ENCODE results near the gene ZDHHC14.

The ZDHHC14 gene

DNA sequence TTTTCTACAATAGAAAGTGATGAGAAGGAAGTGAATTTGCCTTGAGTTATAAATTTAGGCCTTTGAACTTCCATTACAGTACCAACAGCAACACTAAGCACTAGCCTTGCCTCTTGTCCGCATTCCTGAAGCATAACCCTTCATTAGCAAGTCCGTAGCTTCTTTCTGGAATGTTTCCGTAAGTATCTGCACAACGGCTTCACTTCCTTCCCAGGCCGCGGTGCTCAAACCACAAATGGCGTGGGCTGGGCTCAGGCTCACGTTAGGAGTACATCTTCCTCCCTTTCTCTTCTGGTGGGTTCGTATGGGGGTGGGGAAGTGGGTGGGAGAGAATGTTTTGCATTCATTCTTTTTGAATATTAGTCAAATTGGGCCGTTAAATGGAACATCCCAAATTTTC lies 248.2 kb downstream of the ZDHHC14 start:
- no peak for ATAC-seq
- no peak for TF ChIP-seq ARNTL (CRISPR knock-in tag; IDR thresholded peaks at IDR 0.05; ENCODE audit: borderline replicate concordance, low read depth)
- no peak for TF ChIP-seq ZFP30 (CRISPR knock-in tag; IDR thresholded peaks at IDR 0.05)
- TF ChIP-seq SNAI2 (CRISPR knock-in tag; IDR thresholded peaks at IDR 0.05) = no peak
- no peak for TF ChIP-seq TOX (CRISPR knock-in tag; IDR thresholded peaks at IDR 0.05; ENCODE audit: borderline replicate concordance)
- TF ChIP-seq RARB (CRISPR knock-in tag; IDR thresholded peaks at IDR 0.05) = no peak
- TF ChIP-seq ISL1 (CRISPR knock-in tag; IDR thresholded peaks at IDR 0.05) = no peak
- no peak for TF ChIP-seq CSDC2 (CRISPR knock-in tag; IDR thresholded peaks at IDR 0.05)
- TF ChIP-seq, protein P1, sequence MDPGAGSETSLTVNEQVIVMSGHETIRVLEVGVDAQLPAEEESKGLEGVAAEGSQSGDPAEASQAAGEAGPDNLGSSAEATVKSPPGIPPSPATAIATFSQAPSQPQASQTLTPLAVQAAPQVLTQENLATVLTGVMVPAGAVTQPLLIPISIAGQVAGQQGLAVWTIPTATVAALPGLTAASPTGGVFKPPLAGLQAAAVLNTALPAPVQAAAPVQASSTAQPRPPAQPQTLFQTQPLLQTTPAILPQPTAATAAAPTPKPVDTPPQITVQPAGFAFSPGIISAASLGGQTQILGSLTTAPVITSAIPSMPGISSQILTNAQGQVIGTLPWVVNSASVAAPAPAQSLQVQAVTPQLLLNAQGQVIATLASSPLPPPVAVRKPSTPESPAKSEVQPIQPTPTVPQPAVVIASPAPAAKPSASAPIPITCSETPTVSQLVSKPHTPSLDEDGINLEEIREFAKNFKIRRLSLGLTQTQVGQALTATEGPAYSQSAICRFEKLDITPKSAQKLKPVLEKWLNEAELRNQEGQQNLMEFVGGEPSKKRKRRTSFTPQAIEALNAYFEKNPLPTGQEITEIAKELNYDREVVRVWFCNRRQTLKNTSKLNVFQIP (CRISPR knock-in tag; IDR thresholded peaks at IDR 0.05; ENCODE audit: borderline replicate concordance, low read depth) = no peak
- TF ChIP-seq TCF4 (CRISPR knock-in tag; IDR thresholded peaks at IDR 0.05; ENCODE audit: borderline replicate concordance) = no peak
- TF ChIP-seq, protein P2, sequence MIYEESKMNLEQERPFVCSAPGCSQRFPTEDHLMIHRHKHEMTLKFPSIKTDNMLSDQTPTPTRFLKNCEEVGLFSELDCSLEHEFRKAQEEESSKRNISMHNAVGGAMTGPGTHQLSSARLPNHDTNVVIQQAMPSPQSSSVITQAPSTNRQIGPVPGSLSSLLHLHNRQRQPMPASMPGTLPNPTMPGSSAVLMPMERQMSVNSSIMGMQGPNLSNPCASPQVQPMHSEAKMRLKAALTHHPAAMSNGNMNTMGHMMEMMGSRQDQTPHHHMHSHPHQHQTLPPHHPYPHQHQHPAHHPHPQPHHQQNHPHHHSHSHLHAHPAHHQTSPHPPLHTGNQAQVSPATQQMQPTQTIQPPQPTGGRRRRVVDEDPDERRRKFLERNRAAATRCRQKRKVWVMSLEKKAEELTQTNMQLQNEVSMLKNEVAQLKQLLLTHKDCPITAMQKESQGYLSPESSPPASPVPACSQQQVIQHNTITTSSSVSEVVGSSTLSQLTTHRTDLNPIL (CRISPR knock-in tag; IDR thresholded peaks at IDR 0.05; ENCODE audit: low read depth) = no peak
- no peak for TF ChIP-seq ZNF8 (CRISPR knock-in tag; IDR thresholded peaks at IDR 0.05)
- TF ChIP-seq ZNF70 (CRISPR knock-in tag; IDR thresholded peaks at IDR 0.05) = no peak
- TF ChIP-seq ESRRG (CRISPR knock-in tag; IDR thresholded peaks at IDR 0.05) = no peak
- TF ChIP-seq PPARA (CRISPR knock-in tag; IDR thresholded peaks at IDR 0.05; ENCODE audit: borderline replicate concordance) = no peak
- TF ChIP-seq GLIS3 (CRISPR knock-in tag; IDR thresholded peaks at IDR 0.05) = no peak
- TF ChIP-seq, protein P3, sequence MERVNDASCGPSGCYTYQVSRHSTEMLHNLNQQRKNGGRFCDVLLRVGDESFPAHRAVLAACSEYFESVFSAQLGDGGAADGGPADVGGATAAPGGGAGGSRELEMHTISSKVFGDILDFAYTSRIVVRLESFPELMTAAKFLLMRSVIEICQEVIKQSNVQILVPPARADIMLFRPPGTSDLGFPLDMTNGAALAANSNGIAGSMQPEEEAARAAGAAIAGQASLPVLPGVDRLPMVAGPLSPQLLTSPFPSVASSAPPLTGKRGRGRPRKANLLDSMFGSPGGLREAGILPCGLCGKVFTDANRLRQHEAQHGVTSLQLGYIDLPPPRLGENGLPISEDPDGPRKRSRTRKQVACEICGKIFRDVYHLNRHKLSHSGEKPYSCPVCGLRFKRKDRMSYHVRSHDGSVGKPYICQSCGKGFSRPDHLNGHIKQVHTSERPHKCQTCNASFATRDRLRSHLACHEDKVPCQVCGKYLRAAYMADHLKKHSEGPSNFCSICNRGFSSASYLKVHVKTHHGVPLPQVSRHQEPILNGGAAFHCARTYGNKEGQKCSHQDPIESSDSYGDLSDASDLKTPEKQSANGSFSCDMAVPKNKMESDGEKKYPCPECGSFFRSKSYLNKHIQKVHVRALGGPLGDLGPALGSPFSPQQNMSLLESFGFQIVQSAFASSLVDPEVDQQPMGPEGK (CRISPR knock-in tag; IDR thresholded peaks at IDR 0.05; ENCODE audit: borderline replicate concordance) = no peak

DNA sequence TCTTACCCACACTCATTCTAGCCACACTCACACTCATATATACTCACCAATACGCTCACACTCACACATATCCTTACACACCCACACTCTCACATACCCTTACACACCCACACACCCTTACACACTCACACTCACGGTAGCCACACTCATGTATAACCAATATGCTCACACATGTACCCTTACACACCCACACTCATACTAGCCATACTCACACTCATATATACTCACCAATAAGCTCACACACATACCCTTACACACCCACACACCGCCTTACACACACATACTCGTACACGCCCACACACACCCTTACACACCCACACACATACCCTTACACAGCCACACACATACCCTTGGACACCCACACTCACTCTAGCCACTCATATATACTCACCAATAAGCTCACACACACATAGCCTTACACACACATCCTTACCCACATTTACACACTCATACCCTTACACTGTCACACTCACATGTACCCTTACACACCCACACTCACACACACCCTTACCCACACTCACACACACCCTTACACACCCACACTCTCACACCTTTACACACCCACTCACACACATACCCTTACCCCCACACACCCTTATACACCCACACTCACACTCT lies 249.6 kb downstream of the ZDHHC14 start:
- TF ChIP-seq, protein P4, sequence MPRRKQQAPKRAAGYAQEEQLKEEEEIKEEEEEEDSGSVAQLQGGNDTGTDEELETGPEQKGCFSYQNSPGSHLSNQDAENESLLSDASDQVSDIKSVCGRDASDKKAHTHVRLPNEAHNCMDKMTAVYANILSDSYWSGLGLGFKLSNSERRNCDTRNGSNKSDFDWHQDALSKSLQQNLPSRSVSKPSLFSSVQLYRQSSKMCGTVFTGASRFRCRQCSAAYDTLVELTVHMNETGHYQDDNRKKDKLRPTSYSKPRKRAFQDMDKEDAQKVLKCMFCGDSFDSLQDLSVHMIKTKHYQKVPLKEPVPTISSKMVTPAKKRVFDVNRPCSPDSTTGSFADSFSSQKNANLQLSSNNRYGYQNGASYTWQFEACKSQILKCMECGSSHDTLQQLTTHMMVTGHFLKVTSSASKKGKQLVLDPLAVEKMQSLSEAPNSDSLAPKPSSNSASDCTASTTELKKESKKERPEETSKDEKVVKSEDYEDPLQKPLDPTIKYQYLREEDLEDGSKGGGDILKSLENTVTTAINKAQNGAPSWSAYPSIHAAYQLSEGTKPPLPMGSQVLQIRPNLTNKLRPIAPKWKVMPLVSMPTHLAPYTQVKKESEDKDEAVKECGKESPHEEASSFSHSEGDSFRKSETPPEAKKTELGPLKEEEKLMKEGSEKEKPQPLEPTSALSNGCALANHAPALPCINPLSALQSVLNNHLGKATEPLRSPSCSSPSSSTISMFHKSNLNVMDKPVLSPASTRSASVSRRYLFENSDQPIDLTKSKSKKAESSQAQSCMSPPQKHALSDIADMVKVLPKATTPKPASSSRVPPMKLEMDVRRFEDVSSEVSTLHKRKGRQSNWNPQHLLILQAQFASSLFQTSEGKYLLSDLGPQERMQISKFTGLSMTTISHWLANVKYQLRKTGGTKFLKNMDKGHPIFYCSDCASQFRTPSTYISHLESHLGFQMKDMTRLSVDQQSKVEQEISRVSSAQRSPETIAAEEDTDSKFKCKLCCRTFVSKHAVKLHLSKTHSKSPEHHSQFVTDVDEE (CRISPR knock-in tag; IDR thresholded peaks at IDR 0.05) = no peak
- TF ChIP-seq, protein P3 (CRISPR knock-in tag; IDR thresholded peaks at IDR 0.05; ENCODE audit: borderline replicate concordance) = no peak
- TF ChIP-seq ZNF70 (CRISPR knock-in tag; IDR thresholded peaks at IDR 0.05) (no peak), OSR1 (CRISPR knock-in tag; IDR thresholded peaks at IDR 0.05) (no peak), GLIS3 (CRISPR knock-in tag; IDR thresholded peaks at IDR 0.05) (no peak), ZNF8 (CRISPR knock-in tag; IDR thresholded peaks at IDR 0.05) (no peak), ISL1 (CRISPR knock-in tag; IDR thresholded peaks at IDR 0.05) (no peak), SNAI2 (CRISPR knock-in tag; IDR thresholded peaks at IDR 0.05) (no peak), BACH2 (CRISPR knock-in tag; IDR thresholded peaks at IDR 0.05; ENCODE audit: borderline replicate concordance) (no peak), ZNF565 (CRISPR knock-in tag; conservative IDR thresholded peaks at IDR 0.05; ENCODE audit: low read depth) (no peak), ZFP3 (CRISPR knock-in tag; IDR thresholded peaks at IDR 0.05) (no peak), PPARA (CRISPR knock-in tag; IDR thresholded peaks at IDR 0.05; ENCODE audit: borderline replicate concordance) (no peak), ESRRG (CRISPR knock-in tag; IDR thresholded peaks at IDR 0.05) (no peak), ZC3H10 (CRISPR knock-in tag; IDR thresholded peaks at IDR 0.05) (no peak), TCF4 (CRISPR knock-in tag; IDR thresholded peaks at IDR 0.05; ENCODE audit: borderline replicate concordance) (no peak), TOX (CRISPR knock-in tag; IDR thresholded peaks at IDR 0.05; ENCODE audit: borderline replicate concordance) (no peak)
- TF ChIP-seq, protein P2 (CRISPR knock-in tag; IDR thresholded peaks at IDR 0.05; ENCODE audit: low read depth) = no peak
- TF ChIP-seq, protein P1 (CRISPR knock-in tag; IDR thresholded peaks at IDR 0.05; ENCODE audit: borderline replicate concordance, low read depth) = no peak
- ATAC-seq = no peak

Data from SK-N-SH treated with all-trans-retinoic acid at 6 μM for 48 hours (cell line).